RKO (cell line): ENCODE results near the gene LHPP.

Experiments
- DNase-seq: peaks from one replicate; pipeline ENCODE4 v3.0.0-alpha.2; 2016; ENCODE audit warnings: low spot score

The LHPP gene

GRCh38 chr10:124595143-124595883 is 133.7 kb downstream of the LHPP start:
- no peak for DNase-seq

DNA sequence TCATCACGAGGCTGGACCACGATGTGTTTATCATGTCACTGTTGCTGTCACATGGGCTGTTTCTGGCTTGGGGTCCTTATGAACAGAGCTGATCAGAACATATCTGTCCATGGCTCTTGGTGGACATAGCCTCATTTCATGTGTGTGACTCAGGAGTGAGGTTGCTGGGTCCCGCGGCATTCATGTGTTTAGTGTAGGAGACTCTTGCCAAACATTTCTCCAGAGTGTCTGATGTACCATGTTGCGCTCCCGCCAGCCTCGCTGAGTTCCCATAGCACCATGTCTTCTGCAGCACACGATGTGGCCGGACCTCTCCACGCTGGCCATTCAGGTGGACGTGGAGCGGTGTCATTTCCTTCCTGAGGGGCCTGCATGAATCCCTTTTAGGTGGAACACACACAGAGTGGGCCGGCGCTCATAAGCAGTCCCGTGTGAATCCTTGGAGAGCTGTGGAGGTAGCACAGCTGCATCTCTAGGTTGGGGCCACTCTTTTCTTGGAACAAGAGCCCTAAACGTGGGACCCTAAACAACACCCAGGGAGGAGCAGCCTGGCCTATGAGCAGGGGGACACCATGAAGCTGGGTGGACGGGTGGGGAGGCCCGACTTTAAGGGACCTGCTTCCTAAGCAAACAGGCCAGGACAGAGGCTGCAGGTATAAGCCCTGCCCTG is 134.6 kb downstream of the LHPP start:
- DNase-seq = no peak

DNA sequence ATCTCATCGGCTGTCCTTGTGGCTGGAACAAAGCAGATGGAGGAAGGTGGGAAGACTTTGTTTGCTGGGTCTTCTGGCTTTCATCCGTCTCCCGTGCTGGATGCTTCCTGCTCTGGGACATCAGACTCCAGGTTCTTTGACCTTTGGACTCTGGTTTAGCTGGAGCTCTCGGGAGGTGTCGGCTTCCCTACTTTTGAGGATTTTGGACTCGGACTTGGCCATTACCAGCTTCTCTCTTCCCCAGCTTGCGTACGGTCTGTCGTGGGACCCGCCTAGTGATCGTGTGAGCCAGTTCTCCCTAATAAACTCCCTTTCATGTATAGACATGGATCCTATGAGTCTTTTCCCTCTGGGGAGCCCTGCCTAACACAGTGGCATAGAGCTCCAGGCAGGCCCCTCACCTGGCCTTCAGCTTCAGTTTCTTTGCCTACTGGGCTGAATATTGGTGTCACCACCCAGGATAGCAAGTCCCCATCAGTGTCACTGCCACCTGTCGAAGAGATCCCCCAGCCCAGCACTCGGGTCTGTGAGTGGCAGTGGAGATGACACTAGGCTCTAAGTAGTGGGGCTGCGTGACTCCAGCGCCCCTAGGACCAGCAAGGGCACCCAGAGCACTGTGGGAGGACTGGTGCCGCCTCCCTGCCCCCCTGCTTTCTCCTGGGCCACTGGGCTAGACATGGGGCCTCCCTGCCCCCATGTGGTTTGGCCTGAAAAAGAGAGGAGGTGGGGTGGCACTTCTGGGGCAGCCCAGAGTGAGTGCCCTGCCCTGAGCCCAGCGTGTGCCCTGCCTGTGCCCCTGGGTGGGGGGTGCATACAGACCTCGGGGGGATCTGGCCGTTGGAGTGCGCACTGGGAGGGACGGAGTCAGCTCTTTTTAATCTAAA is 135.6 kb downstream of the LHPP start:
- DNase-seq = no peak

DNA sequence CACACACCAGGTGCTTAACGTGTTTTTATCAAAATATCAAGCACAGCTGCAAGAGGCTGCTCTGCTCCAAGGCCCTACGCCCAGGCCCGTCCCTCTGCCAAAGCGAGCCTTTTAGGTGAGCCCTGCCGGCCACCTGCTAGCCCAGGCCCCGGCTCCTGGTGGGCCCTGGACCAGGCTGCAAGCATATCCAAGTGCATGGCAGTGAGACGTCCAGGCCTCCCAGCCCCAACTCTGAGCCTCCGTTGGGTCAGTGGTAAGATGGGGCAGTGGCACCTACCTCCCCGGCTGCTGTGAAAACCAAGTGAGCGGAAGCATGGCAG is 136.2 kb downstream of the LHPP start:
- DNase-seq = no peak

DNA sequence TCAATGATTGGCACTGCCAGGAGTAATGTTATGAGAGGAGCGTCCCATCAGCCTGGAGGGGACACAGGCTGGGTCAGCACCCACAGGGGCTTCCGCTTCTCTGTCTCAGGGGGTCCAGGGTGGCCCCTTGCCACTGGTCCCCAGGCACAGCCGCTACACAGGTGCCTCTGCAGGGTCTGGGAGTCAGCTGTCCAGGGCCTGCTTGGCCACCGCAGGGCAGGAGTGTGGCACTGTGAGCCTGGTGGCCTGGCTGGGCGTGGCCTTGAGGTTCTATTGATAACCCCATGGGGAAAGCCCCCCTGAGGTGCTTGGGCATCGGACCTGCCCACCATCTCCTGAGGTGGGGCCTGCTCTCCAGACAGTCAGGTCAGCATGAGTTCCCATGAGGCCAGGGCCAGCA is 136.6 kb downstream of the LHPP start:
- no peak for DNase-seq

DNA sequence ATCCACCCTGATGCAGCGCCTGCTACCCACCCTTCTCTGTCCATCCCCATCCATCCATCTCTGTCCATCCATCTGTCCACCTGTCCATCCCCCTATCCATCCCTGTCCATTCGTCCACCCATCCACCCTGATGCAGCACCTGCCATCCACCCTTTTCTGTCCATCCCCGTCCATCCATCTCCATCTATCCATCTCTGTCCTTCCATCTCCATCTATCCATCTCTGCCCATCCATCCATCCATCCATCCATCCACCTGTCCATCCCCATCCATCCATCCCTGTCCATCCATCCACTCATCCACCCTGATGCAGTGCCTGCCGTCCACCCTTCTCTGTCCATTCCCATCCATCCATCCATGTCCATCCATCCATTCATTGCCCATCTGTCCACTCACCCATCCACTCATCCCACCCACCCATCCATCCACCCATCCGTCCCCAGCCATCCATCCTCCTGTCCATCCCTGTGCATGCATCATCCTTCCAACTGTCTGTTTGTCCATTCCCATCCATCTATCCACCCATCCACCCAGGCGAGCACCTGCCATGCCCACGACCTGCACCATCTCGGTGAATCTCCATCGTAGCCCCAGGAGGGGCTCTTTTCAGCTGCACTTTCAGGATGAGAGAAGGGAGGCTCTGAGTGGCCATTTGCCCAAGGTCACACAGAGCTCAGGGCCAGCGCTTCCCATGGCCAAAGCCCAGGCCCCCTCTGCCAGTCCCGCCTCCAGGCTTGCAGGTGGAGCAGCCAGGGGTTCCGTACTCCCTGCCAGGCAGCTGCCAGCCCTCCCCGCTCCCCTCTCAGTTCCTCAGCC is 137.4 kb downstream of the LHPP start:
- DNase-seq = no peak

DNA sequence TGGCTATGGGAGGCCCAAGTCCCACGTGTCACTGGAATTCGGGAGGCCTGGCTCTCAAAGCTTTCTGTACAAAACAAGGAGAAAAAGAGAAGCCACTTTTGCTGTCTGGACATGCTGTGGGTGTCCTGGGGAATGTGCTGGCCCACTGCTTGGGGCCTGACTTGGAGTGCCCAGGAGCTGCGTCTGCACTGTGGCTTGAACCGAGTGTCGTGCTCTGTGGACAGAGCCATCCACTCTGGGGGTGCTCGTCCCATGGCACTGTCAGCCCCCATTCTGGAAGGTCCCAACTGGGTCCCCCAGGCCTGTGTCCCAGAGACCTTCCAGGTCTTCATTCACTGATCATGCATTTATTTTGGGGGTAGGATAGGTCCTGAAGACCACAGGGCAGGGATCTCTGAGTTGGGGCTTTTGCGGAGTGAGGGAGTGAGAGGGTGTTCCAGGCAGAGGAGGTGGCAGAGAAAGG is 138.0 kb downstream of the LHPP start:
- DNase-seq = no peak

GRCh38 chr10:124600051-124600880 is 138.6 kb downstream of the LHPP start:
- DNase-seq = no peak

DNA sequence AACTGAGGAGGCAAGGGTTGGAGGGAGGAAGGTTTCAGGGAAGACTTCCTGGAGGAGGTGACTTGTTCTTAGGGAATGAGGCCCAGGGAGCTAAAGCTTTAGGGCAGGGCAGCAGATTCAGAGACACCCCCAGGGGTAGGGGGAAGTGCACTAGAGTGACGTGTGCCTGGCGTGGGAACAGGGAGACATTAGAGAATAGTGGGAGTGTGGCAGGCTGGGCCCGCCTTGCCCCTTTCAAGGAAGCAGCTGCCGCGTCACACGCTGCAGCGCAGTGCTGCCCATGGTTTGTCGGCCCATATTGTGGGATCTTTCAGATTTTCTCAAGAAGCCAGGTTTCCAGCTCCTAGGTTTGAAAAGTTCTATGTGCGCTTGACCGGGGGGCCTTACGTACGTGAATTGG is 139.4 kb downstream of the LHPP start:
- DNase-seq = no peak

DNA sequence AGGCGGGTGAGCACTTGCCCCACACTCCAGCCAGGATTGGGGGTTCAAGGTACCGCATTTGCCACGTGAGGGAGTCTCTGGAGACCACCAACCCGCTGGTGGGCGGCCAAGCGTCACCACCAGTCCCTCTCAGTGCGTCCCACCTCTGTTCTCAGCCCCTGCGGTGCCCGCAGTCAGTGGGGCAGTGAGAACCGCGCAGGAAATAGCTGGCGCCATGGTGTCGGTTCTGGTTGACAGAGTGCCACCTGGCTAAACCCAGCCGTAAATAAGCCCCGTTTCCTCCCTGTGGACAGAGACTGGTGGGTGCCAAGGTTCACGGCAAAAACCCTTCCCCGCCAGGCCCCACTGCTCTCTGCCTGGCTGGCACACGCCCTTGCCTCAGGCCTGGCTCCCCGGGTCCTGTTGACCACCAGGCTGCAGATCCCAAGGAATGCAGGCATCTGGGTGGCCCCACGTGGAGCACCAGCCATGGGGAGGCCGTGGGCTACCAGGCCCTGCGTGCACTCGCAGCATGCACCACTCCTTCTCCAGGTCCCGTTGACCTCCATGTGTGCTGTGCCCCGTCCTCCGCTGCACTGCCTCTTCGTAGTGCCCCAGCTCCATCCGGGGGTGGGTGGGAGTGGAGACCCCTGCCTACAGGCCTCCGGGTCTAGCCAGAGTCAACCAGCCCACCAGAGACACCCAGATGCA is 140.0 kb downstream of the LHPP start:
- no peak for DNase-seq

DNA sequence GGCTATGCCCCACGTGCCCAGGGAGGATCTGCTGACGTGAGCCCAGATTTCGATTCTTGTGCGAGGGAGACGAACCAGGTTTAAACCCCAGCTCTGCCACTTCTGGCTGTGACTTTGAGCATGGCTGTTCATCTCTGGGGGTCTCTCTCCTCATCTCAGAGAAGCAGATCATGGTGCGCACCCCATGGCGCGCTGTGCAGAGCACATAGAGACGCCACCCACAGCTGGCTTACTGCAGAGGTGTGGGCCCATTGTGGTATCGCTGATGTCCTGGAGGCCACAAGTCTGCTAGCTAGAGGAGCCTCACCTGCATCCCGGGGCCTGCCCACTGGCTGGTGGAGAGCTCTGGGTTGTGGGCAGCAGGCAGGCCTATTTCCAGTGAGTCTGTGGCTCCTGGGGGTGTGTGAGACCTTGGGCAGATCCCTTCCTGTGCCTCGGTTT is 140.5 kb downstream of the LHPP start:
- DNase-seq = no peak

DNA sequence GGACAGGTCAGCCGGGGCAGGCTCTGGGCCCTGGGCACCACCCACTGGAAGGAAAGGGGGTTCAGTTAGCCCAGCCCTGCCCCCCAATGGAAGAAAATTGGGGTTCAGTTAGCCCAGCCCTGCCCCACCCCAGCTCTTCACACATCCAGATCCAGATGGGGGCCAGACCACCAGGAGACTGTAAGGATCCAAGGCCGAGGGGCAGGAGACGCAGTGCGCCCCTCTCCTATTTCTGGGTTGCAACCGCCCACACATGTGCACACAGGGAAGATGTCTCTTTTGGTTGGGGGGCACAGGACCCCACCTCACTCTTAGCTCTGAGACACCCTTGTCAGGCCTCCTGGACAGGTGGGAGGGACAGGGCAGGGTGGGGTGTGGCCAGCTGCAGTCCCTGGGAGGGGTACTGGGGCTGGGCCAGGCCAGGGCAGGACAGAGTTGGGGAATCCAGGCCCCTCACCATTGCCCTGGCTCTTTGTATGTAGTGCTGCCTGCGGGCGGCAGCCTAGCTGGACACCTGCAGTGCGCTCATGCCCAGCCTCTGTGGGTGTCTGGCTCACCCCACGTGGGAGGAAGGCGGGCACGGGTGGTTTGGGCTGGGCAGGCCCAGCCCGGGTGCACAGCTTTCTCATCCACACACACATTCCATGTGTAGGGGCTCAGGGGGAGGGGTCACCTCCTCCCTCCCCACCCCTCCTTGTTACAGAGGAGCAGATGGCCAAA is 141.2 kb downstream of the LHPP start:
- no peak for DNase-seq

DNA sequence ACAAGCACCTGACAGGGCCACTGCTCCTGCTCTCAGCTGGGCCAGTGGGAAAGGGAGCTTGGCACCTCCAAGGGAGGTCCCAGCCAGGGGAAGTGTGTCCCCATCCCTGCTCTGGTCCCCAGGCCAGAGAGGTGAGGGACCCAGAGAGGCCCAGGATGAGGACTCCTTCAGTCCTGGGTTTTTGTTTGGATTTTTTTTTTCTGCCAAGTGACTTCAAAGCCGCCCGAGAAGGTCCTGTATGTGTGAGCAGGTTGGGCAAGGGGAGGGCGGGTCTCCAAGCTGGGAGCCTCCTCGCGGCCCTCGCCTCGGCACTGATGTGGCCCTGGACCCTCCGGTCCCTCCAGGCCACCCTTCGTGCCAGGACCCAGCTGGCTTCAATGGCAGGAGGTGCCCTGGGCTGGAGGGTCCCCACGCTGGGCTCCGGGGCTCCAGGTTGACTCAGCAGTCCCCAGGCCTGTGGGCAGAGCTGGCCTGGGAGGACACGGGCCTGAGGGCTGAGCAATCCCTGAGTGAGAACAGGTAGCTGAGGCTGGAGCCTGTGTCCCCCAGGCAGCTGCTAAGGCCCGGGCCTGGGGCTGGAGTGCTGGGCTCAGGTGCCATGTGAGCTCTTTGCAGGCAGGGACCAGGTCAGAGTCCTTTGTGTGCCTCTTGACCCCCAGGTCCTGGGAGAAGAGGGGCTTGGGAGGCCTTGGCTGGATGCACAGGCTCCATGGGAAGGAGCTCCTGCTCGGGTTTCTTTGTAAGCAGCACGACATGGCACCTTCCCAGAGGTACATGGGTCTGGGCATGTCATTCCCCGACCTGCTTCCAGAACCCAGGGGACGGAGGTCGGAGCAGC is 142.0 kb downstream of the LHPP start:
- DNase-seq = no peak

DNA sequence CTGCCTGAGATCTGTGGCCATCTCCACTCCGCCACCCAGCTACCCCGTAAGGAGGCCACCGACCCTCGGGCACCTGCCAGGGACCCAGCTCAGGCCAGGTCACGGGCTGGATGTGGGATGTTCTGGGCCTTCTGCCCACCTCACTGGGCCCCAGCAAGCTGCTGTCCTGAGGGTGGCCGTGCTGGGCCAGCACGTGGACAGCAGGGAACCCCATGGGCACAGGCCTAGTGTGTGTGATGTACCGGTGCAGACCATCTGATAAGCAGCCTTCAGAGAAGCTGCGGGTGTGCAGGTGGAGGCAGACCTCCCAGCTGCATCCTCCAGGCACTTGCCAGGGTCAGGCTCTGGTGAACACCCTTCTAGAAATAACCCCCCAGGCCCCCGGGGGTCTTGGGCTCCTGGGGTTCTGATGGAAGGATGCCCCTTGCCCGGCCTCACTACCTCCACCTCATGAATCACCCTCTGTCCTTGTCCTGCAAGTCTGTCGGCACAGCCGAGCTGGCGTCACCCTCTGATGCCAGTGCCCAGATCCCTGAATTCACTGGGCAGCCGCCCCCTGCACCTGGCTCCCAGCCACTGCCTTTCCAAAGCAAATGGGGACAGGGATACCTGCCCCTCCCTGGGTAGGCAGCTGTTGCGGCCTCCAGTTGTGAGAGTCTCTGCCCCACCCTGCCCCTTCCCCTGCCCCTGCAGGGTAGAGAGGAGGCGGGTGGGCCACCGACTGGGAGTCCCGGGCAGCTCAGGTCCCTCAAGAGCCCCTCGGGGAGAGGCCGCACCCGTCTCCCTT is 142.8 kb downstream of the LHPP start:
- DNase-seq = no peak

DNA sequence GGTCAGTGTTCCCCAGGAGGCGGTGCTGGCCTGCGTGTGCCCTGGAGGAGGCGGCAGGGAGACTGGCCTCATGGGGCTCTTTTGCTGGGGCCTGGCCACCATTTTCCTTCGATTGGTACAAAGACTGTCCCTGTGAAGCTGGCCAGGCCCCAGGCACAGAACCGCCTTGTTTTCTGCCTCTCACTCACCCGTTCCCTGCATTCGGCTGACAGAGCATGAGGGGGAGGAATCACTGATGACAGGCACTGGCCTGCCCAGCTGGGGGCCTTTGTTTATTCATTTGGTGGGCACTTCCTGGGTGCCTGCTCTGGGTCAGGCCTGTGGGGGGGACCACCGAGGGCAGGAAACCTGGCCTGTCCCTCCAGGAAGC is 143.4 kb downstream of the LHPP start:
- DNase-seq = no peak

DNA sequence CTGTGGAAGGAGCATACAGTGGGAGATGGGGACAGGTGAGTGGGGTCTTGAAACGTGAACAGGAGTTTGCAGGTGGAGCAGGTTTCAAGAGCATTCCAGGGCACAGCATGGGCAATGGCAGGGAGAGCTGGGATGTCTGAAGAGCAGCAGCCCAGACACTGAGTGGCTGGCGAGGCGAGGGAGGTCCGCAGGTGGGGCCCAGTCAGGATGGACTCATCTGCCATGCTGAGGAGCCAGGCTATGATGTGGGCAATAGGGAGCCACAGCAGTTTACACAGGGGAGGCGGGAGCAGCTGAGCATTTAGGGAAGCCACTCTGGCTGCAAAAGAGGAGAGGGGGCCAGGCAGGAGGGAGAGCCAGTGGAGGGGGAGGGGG is 143.8 kb downstream of the LHPP start:
- DNase-seq = no peak

GRCh38 chr10:124605856-124606812 is 144.5 kb downstream of the LHPP start:
- DNase-seq = no peak
